Endothelial cell of umbilical vein (primary cell): Measurements from ENCODE around the gene REM1. TPM values are rescaled to one million over a fixed set of nuclear protein-coding genes. Genes with fewer than 3 reads are reported as not detected.
"Not testable (repeated sequence)": the region's sequence is repeated elsewhere in the genome, so short reads cannot be mapped to it uniquely, and the experiment has no call there.

Source experiments
- Bru-seq: library from RNA; stranded (reverse); fragments of 400-500 nt; gene quantifications from one replicate; lab custom pipeline; 2021; lab: Mats Ljungman, UMichigan
- BruChase-seq, 2 experiments: library from RNA; stranded (reverse); fragments of 400-500 nt; gene quantifications; one replicate each; lab custom pipeline; 2021; lab: Mats Ljungman, UMichigan
- BruUV-seq: library from RNA; stranded (reverse); fragments of 400-500 nt; replicated peaks from 2 replicates; lab custom pipeline; 2021; lab: Mats Ljungman, UMichigan
- CTCF ChIA-PET: fragments of 300-600, 350-600 bp; sonication (Branson Sonifier 250); formaldehyde crosslinking; loops from one replicate; lab custom pipeline; 2021; ENCODE audit warnings: antibody characterized with exemption, inconsistent platforms; lab: Charles Lee
- POLR2A ChIA-PET: fragments of 300-600, 350-600 bp; sonication (Branson Sonifier 250); formaldehyde crosslinking; loops from one replicate; lab custom pipeline; 2021; ENCODE audit warnings: antibody characterized with exemption, inconsistent platforms; lab: Charles Lee
- DNase-seq: peaks from one replicate; pipeline ENCODE4 v3.0.0-alpha.2; 2011; ENCODE audit warnings: low read depth, low spot score
- FAIRE-seq: peaks from 2 replicates; lab custom pipeline; 2011; peaks lifted over from hg19 to GRCh38; lab: Jason Lieb, UNC
- H2AFZ ChIP-seq: 2 replicates; pipeline ENCODE4 v1.6.0; 2012; ENCODE audit warnings: low read depth, low read length, control low read depth, inconsistent platforms
- H3K27ac ChIP-seq: 2 replicates; pipeline ENCODE4 v1.5.1; 2011; ENCODE audit warnings: low read depth, mild to moderate bottlenecking, control low read depth, low read length, moderate library complexity; ENCODE audit not compliant: insufficient read depth
- H3K27me3 ChIP-seq, 2 experiments: 2 replicates each; pipeline versions ENCODE4 v1.6.0 to v1.6.1; 2011; ENCODE audit warnings: low read length in 2 of 2, mixed read lengths in 1 of 2; ENCODE audit not compliant: control insufficient read depth in 2 of 2, insufficient read depth in 2 of 2
- H3K36me3 ChIP-seq, 2 experiments: 2 replicates in 1 of 2; 3 replicates in 1 of 2; pipeline ENCODE4 v1.5.1; 2011; ENCODE audit warnings: low read length in 2 of 2, mild to moderate bottlenecking in 1 of 2, moderate library complexity in 1 of 2; ENCODE audit not compliant: control insufficient read depth in 2 of 2, insufficient read depth in 2 of 2; ENCODE audit errors: extremely low read depth in 1 of 2
- H3K4me1 ChIP-seq: 3 replicates; pipeline ENCODE4 v1.5.1; 2011; ENCODE audit warnings: mild to moderate bottlenecking, low read length; ENCODE audit not compliant: control insufficient read depth, insufficient read depth; ENCODE audit errors: extremely low read depth
- H3K4me2 ChIP-seq: 2 replicates; pipeline ENCODE4 v1.6.1; 2011; ENCODE audit warnings: low read length, control low read depth, mixed read lengths; ENCODE audit not compliant: insufficient read depth
- H3K4me3 ChIP-seq, 3 experiments: fragments of 200-600 bp in 1 of 3; sonication (generic), shearing (Covaris generic) in 1 of 3; replicated peaks in 1 of 3; 2 replicates each; pipeline ENCODE4 v1.5.1; 2011 to 2016; ENCODE audit warnings: control low read depth in 3 of 3, low read length in 3 of 3, mild to moderate bottlenecking in 2 of 3, inconsistent platforms in 1 of 3, low read depth in 1 of 3, moderate library complexity in 1 of 3; ENCODE audit not compliant: insufficient read depth in 1 of 3
- H3K79me2 ChIP-seq: 2 replicates; pipeline ENCODE4 v1.6.0; 2012; ENCODE audit warnings: low read length, inconsistent platforms; ENCODE audit not compliant: control insufficient read depth, insufficient read depth
- H3K9ac ChIP-seq: replicated peaks from 2 replicates; pipeline ENCODE3; 2011; ENCODE audit warnings: low read length, control low read depth; ENCODE audit not compliant: insufficient read depth; ENCODE audit errors: extremely low read depth
- H3K9me1 ChIP-seq: replicated peaks from 3 replicates; pipeline ENCODE4 v1.6.0; 2011; ENCODE audit warnings: mild to moderate bottlenecking, low read length; ENCODE audit not compliant: control insufficient read depth, insufficient read depth; ENCODE audit errors: extremely low read depth
- H3K9me3 ChIP-seq: replicated peaks from 2 replicates; pipeline ENCODE4 v1.5.1; 2012; ENCODE audit warnings: low read length, inconsistent platforms; ENCODE audit not compliant: control insufficient read depth, insufficient read depth
- H4K20me1 ChIP-seq: replicated peaks from 2 replicates; pipeline ENCODE3; 2011; ENCODE audit warnings: mild to moderate bottlenecking, low read length; ENCODE audit not compliant: control insufficient read depth, insufficient read depth; ENCODE audit errors: extremely low read depth
- EZH2 ChIP-seq: IDR thresholded peaks from 2 replicates; pipeline ENCODE4 v1.6.1; 2012; ENCODE audit warnings: borderline replicate concordance, low read depth, mild to moderate bottlenecking, moderate library complexity, low read length, inconsistent platforms; ENCODE audit not compliant: severe bottlenecking
- GATA2 ChIP-seq: IDR thresholded peaks from 2 replicates; pipeline ENCODE4 v1.7.0; 2011; ENCODE audit warnings: low read depth, mild to moderate bottlenecking, moderate library complexity, mixed read lengths, low read length; ENCODE audit not compliant: insufficient read length, insufficient read depth
- MYC ChIP-seq: IDR thresholded peaks from one replicate; pipeline ENCODE4 v1.6.1; 2011; ENCODE audit warnings: mild to moderate bottlenecking, low read depth, low read length
- dilution Hi-C: fragments of 300-500 bp; cut with MboI; formaldehyde crosslinking; loops from one replicate; pipeline ENCODE4 v1.15.0; 2019; ENCODE audit warnings: low sequenced_read_pairs; ENCODE audit not compliant: extremely low pct_ligation_motif_present
- intact Hi-C: fragments of 100-400 bp; cut with micrococcal nuclease; formaldehyde crosslinking; loops from one replicate; pipeline ENCODE4 v1.10.0; 2022
- long read RNA-seq: library from polyadenylated mRNA; stranded (forward); transcript quantifications from one replicate; pipeline ENCODE4 v2.0.0, GENCODE V29; 2021
- polyA minus RNA-seq, 3 experiments: library from RNA; depleted of rRNA, polyadenylated mRNA; stranded (reverse); fragments of >200 nt; gene quantifications; 1 replicate in 1 of 3; 2 replicates in 2 of 3; pipeline ENCODE4 v1.2.3, GENCODE V29; 2011
- polyA plus RNA-seq, 4 experiments: library from polyadenylated mRNA; depleted of rRNA in 3 of 4; stranded (reverse) in 3 of 4; unstranded in 1 of 4; fragments of >200 nt; gene quantifications; 2 replicates each; pipeline versions ENCODE4 v1.2.1 to v1.2.3, GENCODE V29; 2011 to 2012; ENCODE audit warnings: missing spikeins in 1 of 4
- total RNA-seq: library from RNA; stranded (reverse); gene quantifications from 2 replicates; pipeline ENCODE4 v1.2.3, GENCODE V29; 2021

Gene REM1, protein sequence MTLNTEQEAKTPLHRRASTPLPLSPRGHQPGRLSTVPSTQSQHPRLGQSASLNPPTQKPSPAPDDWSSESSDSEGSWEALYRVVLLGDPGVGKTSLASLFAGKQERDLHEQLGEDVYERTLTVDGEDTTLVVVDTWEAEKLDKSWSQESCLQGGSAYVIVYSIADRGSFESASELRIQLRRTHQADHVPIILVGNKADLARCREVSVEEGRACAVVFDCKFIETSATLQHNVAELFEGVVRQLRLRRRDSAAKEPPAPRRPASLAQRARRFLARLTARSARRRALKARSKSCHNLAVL
- total RNA-seq = not detected in 2 replicates
- 0.14 and 0.19 TPM in 2 replicates for polyA plus RNA-seq
- 0.09 and 0.18 TPM in 2 replicates for polyA plus RNA-seq (2011; cell fraction: cytosol; rRNA removed)
- 0.10 TPM in 1 of 2 replicates, not detected in the other for polyA plus RNA-seq (2011; cell fraction: nucleus; rRNA removed)
- 0.20 and 0.87 TPM in 2 replicates for polyA plus RNA-seq (2012)
- 0.15 TPM in 1 of 2 replicates, not detected in the other for polyA minus RNA-seq
- polyA minus RNA-seq (2011; cell fraction: cytosol; rRNA and poly(A)+ RNA removed) = not detected
- polyA minus RNA-seq (2011; cell fraction: nucleus; rRNA and poly(A)+ RNA removed) = not detected in 2 replicates
- percentile 12 among the genes with signal in this experiment for Bru-seq, nascent RNA
- not detected for BruChase-seq, experiment 1, labeled RNA remaining after a 6-hour chase
- not detected for BruChase-seq, experiment 2, labeled RNA remaining after a 2-hour chase
- long read RNA-seq = 0 reads

DNA sequence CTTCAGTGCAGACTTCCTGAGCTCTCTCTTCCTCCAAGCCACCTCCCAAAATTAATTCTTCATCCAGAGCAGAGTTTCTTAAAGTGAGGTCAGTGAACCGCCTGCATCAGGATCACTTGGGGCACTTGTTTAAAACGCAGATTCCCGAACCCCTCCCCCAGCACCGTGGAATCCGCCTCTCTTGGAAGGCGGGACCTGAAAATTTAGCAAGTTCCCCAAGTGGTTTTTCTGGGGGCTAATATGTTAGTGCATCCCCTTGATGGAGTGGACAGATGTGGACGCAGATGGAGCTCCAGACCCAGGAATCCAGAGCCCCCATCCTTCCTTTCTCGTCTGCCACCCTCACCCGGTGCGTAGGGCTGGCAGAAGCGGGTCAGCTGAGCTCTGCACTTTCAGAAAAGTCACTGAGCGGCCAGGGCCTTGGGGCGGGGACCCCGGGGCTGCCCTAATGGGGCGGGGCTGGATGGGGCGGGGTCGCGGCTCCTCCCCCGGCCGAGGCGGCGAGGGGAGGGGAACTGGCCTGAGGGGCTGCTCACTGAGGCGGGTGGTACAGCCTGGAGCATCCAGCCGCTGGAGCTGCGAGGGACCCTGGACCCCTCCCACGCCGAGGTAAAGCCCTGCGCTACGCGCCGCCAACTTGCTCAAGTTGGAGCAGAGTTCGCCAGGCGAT lies at the start of gene REM1, which contains the start of gene DEFB124:
TSS of gene REM1 (plus strand) at position 531 of the 670 bp plus-strand sequence. CDS start 1,158 bp downstream, outside the sequence.
TSS of gene DEFB124 (minus strand) at position 370 of the 670 bp plus-strand sequence. CDS start 2,114 bp downstream, outside the sequence.
- no peaks in the 10 kb centered on the region for H3K79me2 ChIP-seq
- no peak for TF ChIP-seq MYC
- TF ChIP-seq GATA2 = no peak
- no peak for FAIRE-seq
- H3K9me1 ChIP-seq = no peaks in the 10 kb centered on the region
- peaks cover 9 to 11% of the 10 kb centered on the region in 2 experiments for H3K27me3 ChIP-seq
- dilution Hi-C loops = no loop called here
- H3K9ac ChIP-seq = no peak within 1 kb of the TSS
- ChIA-PET POLR2A (no interaction called here), CTCF (interaction anchor here (0.6 to 2.8 kb wide), 3 partner anchors 15 to 30 kb away, joined by 3 to 26 read pairs (median 9); no protein-coding TSS in a partner anchor)
- no peak for DNase-seq
- BruUV-seq = no TSS peak
- H2AFZ ChIP-seq = peak within 1 kb of the TSS; percentile 23
- peaks cover 2% of the 10 kb centered on the region for H3K4me1 ChIP-seq
- H3K4me3 ChIP-seq = peak within 1 kb of the TSS in 1 of 3 experiments; percentile 19
- H3K36me3 ChIP-seq = no peaks in the 10 kb centered on the region
- no peaks in the 10 kb centered on the region for H3K9me3 ChIP-seq
- H3K27ac ChIP-seq = no peak within 1 kb of the TSS
- H3K4me2 ChIP-seq = no peak within 1 kb of the TSS
- intact Hi-C loops = no loop called here
- no peaks in the 10 kb centered on the region for H4K20me1 ChIP-seq

DNA sequence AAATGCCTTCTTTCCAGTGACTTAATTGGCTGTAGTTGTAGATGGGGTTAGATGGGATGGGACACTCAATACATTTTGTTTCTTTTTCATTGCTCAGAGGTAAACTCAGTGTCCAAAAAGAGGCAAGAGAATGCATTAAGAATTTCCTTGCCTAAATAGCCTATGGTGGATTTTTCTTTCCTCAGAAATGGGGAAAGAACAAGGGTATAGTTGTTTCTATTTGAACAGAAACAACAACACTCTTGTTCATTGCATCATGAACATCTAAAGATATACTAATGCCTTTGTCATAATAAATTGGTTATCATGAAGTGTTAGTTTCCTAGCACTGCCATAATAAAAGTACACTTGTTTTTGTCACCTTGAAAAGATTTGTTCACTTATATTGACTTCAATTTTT lies 49.3 kb upstream of the REM1 start:
- Histone ChIP-seq H3K4me3 (no peak overlapping the region), H3K9ac (no peak overlapping the region), H3K27me3 (no peaks in the 10 kb centered on the region), H2AFZ (no peak overlapping the region), H4K20me1 (no peaks in the 10 kb centered on the region), H3K36me3 (no peaks in the 10 kb centered on the region), H3K9me1 (no peaks in the 10 kb centered on the region), H3K4me2 (no peak overlapping the region), H3K9me3 (no peaks in the 10 kb centered on the region), H3K4me1 (no peaks in the 10 kb centered on the region), H3K27ac (no peak overlapping the region), H3K79me2 (no peaks in the 10 kb centered on the region)
- intact Hi-C loops = no loop called here
- DNase-seq = no peak
- BruUV-seq = no TSS peak
- dilution Hi-C loops = no loop called here
- ChIA-PET CTCF (no interaction called here), POLR2A (no interaction called here)
- no peak for FAIRE-seq
- TF ChIP-seq MYC = no peak
- TF ChIP-seq GATA2 = no peak
- TF ChIP-seq EZH2 = no peak

DNA sequence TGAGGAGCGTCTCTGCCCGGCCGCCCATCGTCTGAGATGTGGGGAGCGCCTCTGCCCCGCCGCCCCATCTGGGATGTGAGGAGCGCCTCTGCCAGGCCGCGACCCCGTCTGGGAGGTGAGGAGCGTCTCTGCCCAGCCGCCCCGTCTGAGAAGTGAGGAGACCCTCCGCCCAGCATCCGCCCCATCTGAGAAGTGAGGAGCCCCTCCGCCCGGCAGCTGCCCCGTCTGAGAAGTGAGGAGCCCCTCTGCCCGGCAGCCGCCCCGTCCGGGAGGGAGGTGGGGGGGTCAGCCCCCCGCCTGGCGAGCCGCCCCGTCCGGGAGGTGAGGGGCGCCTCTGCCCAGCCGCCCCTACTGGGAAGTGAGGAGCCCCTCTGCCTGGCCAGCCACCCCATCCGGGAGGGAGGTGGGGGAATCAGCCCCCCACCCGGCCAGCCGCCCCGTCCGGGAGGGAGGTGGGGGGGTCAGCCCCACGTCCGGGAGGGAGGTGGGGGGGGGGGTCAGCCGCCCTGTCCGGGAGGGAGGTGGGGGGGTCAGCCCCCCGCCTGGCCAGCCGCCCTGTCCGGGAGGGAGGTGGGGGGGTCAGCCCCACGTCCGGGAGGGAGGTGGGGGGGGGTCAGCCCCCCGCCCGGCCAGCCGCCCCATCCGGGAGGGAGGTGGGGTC lies 48.1 kb upstream of the REM1 start:
- POLR2A ChIA-PET, DNase-seq, H3K4me2 ChIP-seq, H3K4me1 ChIP-seq, H3K27ac ChIP-seq, FAIRE-seq, H3K79me2 ChIP-seq, H3K4me3 ChIP-seq, H3K36me3 ChIP-seq, H4K20me1 ChIP-seq, BruUV-seq, intact Hi-C loops, CTCF ChIA-PET, H3K27me3 ChIP-seq, H3K9me3 ChIP-seq, H3K9me1 ChIP-seq, H3K9ac ChIP-seq, H2AFZ ChIP-seq, dilution Hi-C loops: not testable (repeated sequence)
